K562 (cell line): ENCODE results near the gene DNALI1. TPM values are rescaled to one million over a fixed set of nuclear protein-coding genes. Genes with fewer than 3 reads are reported as not detected.

Experiments
- ATAC-seq: fragments of 200-7000 bp; cut with Tn5 transposase; 3 replicates; pipeline ENCODE4 v1.9.1; 2020; ENCODE audit warnings: moderate library complexity
- BruUV-seq: library from RNA; stranded (reverse); fragments of 400-500 nt; replicated peaks from 2 replicates; lab custom pipeline; 2021; lab: Mats Ljungman, UMichigan
- CTCF ChIA-PET: fragments of 300-600 bp; formaldehyde crosslinking; extraction: SDS; loops from one replicate; lab custom pipeline; 2021; ENCODE audit warnings: low intra/inter-chr PET ratio; lab: Yijun Ruan, JAX
- POLR2A ChIA-PET: fragments of 300-600, 350-650 bp; sonication (Branson Sonifier 250); formaldehyde crosslinking; extraction: SDS; loops from one replicate; lab custom pipeline; 2021; ENCODE audit warnings: antibody characterized with exemption, inconsistent platforms; lab: Yijun Ruan, JAX
- DNase-seq, 4 experiments: peaks; one replicate each; pipeline versions ENCODE4 v3.0.0 to v3.0.0-alpha.2; 2011 to 2018; ENCODE audit warnings: low spot score in 3 of 4, mixed read lengths in 3 of 4; ENCODE audit errors: extremely low read depth in 1 of 4
- FAIRE-seq: peaks from 2 replicates; lab custom pipeline; 2011; peaks lifted over from hg19 to GRCh38; lab: Jason Lieb, UNC
- H2AFZ ChIP-seq: 2 replicates; pipeline ENCODE4 v1.6.0; 2011; ENCODE audit warnings: low read depth, low read length, control low read depth, inconsistent platforms
- H3K27ac ChIP-seq: fragments of 200-600 bp; 3 replicates; pipeline ENCODE4 v1.8.0; 2011; ENCODE audit warnings: low read depth, mild to moderate bottlenecking, control low read depth, inconsistent platforms, low read length, moderate library complexity, mixed read lengths; ENCODE audit errors: extremely low read depth
- H3K27me3 ChIP-seq, 2 experiments: fragments of 300-600 bp in 1 of 2; 2 replicates in 1 of 2; 3 replicates in 1 of 2; pipeline versions ENCODE4 v1.6.0 to v1.8.0; 2011; ENCODE audit warnings: inconsistent platforms in 2 of 2, low read length in 2 of 2, mild to moderate bottlenecking in 1 of 2, mixed read lengths in 1 of 2, moderate library complexity in 1 of 2; ENCODE audit not compliant: control insufficient read depth in 2 of 2, insufficient read depth in 2 of 2
- H3K36me3 ChIP-seq: fragments of 300-600 bp; 3 replicates; pipeline ENCODE4 v1.8.0; 2011; ENCODE audit warnings: mild to moderate bottlenecking, low read length, inconsistent platforms; ENCODE audit not compliant: control insufficient read depth, insufficient read depth
- H3K4me1 ChIP-seq, 2 experiments: fragments of 200-600 bp in 1 of 2; replicated peaks in 1 of 2; 2 replicates in 1 of 2; 3 replicates in 1 of 2; pipeline versions ENCODE4 v1.5.1 to v1.8.0; 2011; ENCODE audit warnings: inconsistent platforms in 2 of 2, low read length in 2 of 2, mild to moderate bottlenecking in 1 of 2, mixed read lengths in 1 of 2, moderate library complexity in 1 of 2; ENCODE audit not compliant: control insufficient read depth in 2 of 2, insufficient read depth in 2 of 2
- H3K4me2 ChIP-seq: 2 replicates; pipeline ENCODE4 v1.6.1; 2011; ENCODE audit warnings: low read length, control low read depth, inconsistent platforms, mixed read lengths; ENCODE audit not compliant: insufficient read depth
- H3K4me3 ChIP-seq: fragments of 200-600 bp; sonication (generic), shearing (Covaris generic); 2 replicates; pipeline ENCODE4 v1.5.1; 2016; ENCODE audit warnings: control low read depth, inconsistent platforms
- H3K79me2 ChIP-seq: fragments of 200-600 bp; 3 replicates; pipeline ENCODE4 v1.8.0; 2011; ENCODE audit warnings: low read length, inconsistent platforms; ENCODE audit not compliant: control insufficient read depth, insufficient read depth
- H3K9ac ChIP-seq, 2 experiments: 2 replicates each; pipeline versions ENCODE4 v1.6.0 to v1.6.1; 2011; ENCODE audit warnings: low read depth in 2 of 2, low read length in 2 of 2, control low read depth in 1 of 2, inconsistent platforms in 1 of 2, mild to moderate bottlenecking in 1 of 2, mixed read lengths in 1 of 2; ENCODE audit not compliant: insufficient read depth in 1 of 2
- H3K9me1 ChIP-seq: one replicate; pipeline ENCODE4 v1.6.0; 2011; ENCODE audit warnings: inconsistent platforms, mild to moderate bottlenecking, low read length, moderate library complexity; ENCODE audit not compliant: control insufficient read depth, insufficient read depth
- H3K9me3 ChIP-seq: replicated peaks from 2 replicates; pipeline ENCODE4 v1.5.1; 2011; ENCODE audit warnings: low read depth, low read length, inconsistent platforms; ENCODE audit not compliant: control insufficient read depth, insufficient read depth
- H4K20me1 ChIP-seq: replicated peaks from 2 replicates; pipeline ENCODE4 v1.6.1; 2011; ENCODE audit warnings: low read length, inconsistent platforms, mixed read lengths; ENCODE audit not compliant: control insufficient read depth, insufficient read depth
- CEBPB ChIP-seq: fragments of 450-650 bp; IDR thresholded peaks from 2 replicates; pipeline ENCODE4 v1.6.1; 2016; ENCODE audit warnings: missing genetic modification characterization, missing compliant biosample characterization
- MTA1 ChIP-seq: fragments of 450-650 bp; IDR thresholded peaks from 2 replicates; pipeline ENCODE4 v1.6.1; 2017; ENCODE audit warnings: borderline replicate concordance
- MYBL2 ChIP-seq, 2 experiments: fragments of 450-650 bp in 1 of 2; sonication (generic) in 1 of 2; formaldehyde crosslinking in 1 of 2; IDR thresholded peaks; 2 replicates each; pipeline versions ENCODE4 v1.6.1 to v1.8.1; 2017 to 2022; ENCODE audit warnings: borderline replicate concordance in 1 of 2, inconsistent platforms in 1 of 2, low read depth in 1 of 2, mild to moderate bottlenecking in 1 of 2, missing genetic modification reagents in 1 of 2, moderate library complexity in 1 of 2
- PCBP2 ChIP-seq: fragments of 200-400 bp; formaldehyde crosslinking; IDR thresholded peaks from 2 replicates; pipeline ENCODE4 v1.6.1; 2018; ENCODE audit warnings: low read length, low read depth, mild to moderate bottlenecking, moderate library complexity; ENCODE audit not compliant: poor library complexity, severe bottlenecking
- POLR3G ChIP-seq: IDR thresholded peaks from 2 replicates; pipeline ENCODE4 v1.6.1; 2011; ENCODE audit not compliant: insufficient read length, insufficient replicate concordance; ENCODE audit errors: extremely low read depth
- PRPF4 ChIP-seq: fragments of 200-400 bp; formaldehyde crosslinking; IDR thresholded peaks from one replicate; pipeline ENCODE4 v1.6.1; 2017; ENCODE audit warnings: low read length, low read depth, mild to moderate bottlenecking; ENCODE audit not compliant: insufficient read depth, poor library complexity, severe bottlenecking
- TAF7 ChIP-seq: fragments of 450-650 bp; IDR thresholded peaks from 2 replicates; pipeline ENCODE4 v1.6.1; 2016; ENCODE audit warnings: missing genetic modification characterization, missing compliant biosample characterization
- U2AF2 ChIP-seq: fragments of 200-400 bp; formaldehyde crosslinking; optimal IDR thresholded peaks from 2 replicates; pipeline ENCODE3; 2017; ENCODE audit warnings: low read depth, mild to moderate bottlenecking, low read length
- USF1 ChIP-seq: sonication (generic); formaldehyde crosslinking; IDR thresholded peaks from 2 replicates; pipeline ENCODE4 v1.9.0; 2022; ENCODE audit warnings: mild to moderate bottlenecking, missing genetic modification reagents
- ZNF184 ChIP-seq: sonication (generic); formaldehyde crosslinking; IDR thresholded peaks from 2 replicates; pipeline ENCODE4 v1.5.0; 2020; ENCODE audit warnings: missing genetic modification reagents
- WGBS: fragments of 100-300 bp; shearing (Covaris generic); methylation state at CpG from one replicate; pipeline ENCODE4 v1.1.6; 2016; ENCODE audit warnings: low coverage, mixed read lengths; ENCODE audit not compliant: insufficient coverage; ENCODE audit errors: missing lambda C conversion rate; 5-methylcytosine and 5-hydroxymethylcytosine counted together
- in situ Hi-C: fragments of 300-500 bp; cut with MboI; formaldehyde crosslinking; loops from 4 replicates; pipeline ENCODE4 v1.15.0; 2018; ENCODE audit warnings: inconsistent platforms, mixed read lengths
- intact Hi-C: fragments of 100-400 bp; cut with micrococcal nuclease; formaldehyde crosslinking; loops from 2 replicates; pipeline ENCODE4 v1.14.2; 2022
- polyA plus RNA-seq, 8 experiments: library from polyadenylated mRNA; depleted of rRNA in 4 of 8; stranded (reverse) in 5 of 8; unstranded in 3 of 8; fragments of >200 nt; fragmentation: Nextera tagmentation in 2 of 8; fragmentation: Illumina TruSeq in 1 of 8; extraction: Ambion mirVana in 2 of 8; extraction: Trizol in 1 of 8; gene quantifications; 2 replicates each; pipeline versions ENCODE4 v1.2.1 to v1.2.3, GENCODE V29; 2011 to 2014; ENCODE audit warnings: inconsistent platforms in 1 of 8, missing spikeins in 1 of 8
- total RNA-seq, 7 experiments: library from RNA; depleted of rRNA in 6 of 7; stranded (reverse); fragments of >200 nt in 6 of 7; fragmentation: Illumina TruSeq in 2 of 7; extraction: Trizol in 2 of 7; gene quantifications; 2 replicates each; pipeline versions ENCODE4 v1.2.1 to v1.2.3, GENCODE V29; 2011 to 2021; ENCODE audit warnings: low replicate concordance in 1 of 7

DNALI1 gene
- total and polyA plus RNA-seq, 9 of the 15 experiments (the other 6 are each of a cell fraction or from before 2014, with no cell fraction given), result 0.87 to 5.6 (median 1.2) TPM

- no peaks in the 10 kb centered on the region for H3K79me2 ChIP-seq
- no peaks in the 10 kb centered on the region; a peak in 1 of 5 replicates for H3K4me1 ChIP-seq
- ATAC-seq, result no peak
- H3K4me2 ChIP-seq, result no peak overlapping the region
- no TSS peak for BruUV-seq
- H3K36me3 ChIP-seq, result peaks cover 82% of the 10 kb centered on the region; the same call in 2 of the 3 replicates
- in situ Hi-C loops, result no loop called here
- no peak overlapping the region for H2AFZ ChIP-seq
- no peak overlapping the region for H3K27ac ChIP-seq
- H3K27me3 ChIP-seq, result no peaks in the 10 kb centered on the region
- H3K9me1 ChIP-seq, result no peaks in the 10 kb centered on the region
- intact Hi-C loops, result no loop called here
- no peaks in the 10 kb centered on the region for H3K9me3 ChIP-seq
- WGBS, result 91% methylated on average over 5 of the region's 5 CpGs
- CTCF ChIA-PET, result no interaction called here
- no peak overlapping the region for H3K4me3 ChIP-seq
- no peak overlapping the region for H3K9ac ChIP-seq
- POLR2A ChIA-PET, result interaction anchor here (0.6 to 1.3 kb wide), 3 partner anchors 11 to 1155 kb away, joined by 3 read pairs; no protein-coding TSS in a partner anchor
- no peak for DNase-seq
- peak; percentile 6 for FAIRE-seq
- H4K20me1 ChIP-seq, result no peaks in the 10 kb centered on the region
- peak; percentile 46 for TF ChIP-seq CEBPB (tag)
- TF ChIP-seq POLR3G, result no peak
- peak; percentile 25; the same call in 1 of the 2 replicates for TF ChIP-seq USF1 (CRISPR knock-in tag)
Measured at GRCh38 chr1:37545019-37545418, 11.7 kb upstream of the DNALI1 start.

- H3K9me1 ChIP-seq, result peaks cover 7% of the 10 kb centered on the region
- BruUV-seq, result no TSS peak
- peaks cover 33% of the 10 kb centered on the region for H3K79me2 ChIP-seq
- H3K4me2 ChIP-seq, result no peak overlapping the region
- peaks cover under 1 to 9% of the 10 kb centered on the region in 2 experiments; a peak in 4 of 5 replicates for H3K4me1 ChIP-seq
- H4K20me1 ChIP-seq, result 0 out of 2 replicates have a peak, but pooled peaks cover 14% of the 10 kb centered on the region
- H3K9ac ChIP-seq, result no peak overlapping the region
- no peak overlapping the region for H3K4me3 ChIP-seq
- H3K9me3 ChIP-seq, result peaks cover under 1% of the 10 kb centered on the region; the same call in 1 of the 2 replicates
- ATAC-seq, result no peak
- DNase-seq, result no peak
- H2AFZ ChIP-seq, result no peak overlapping the region
- ChIA-PET CTCF (no interaction called here), POLR2A (interaction anchor here (0.9 to 1.4 kb wide), 4 partner anchors 9 to 80 kb away, joined by 3 to 6 read pairs (median 3); no protein-coding TSS in a partner anchor)
- H3K27me3 ChIP-seq, result no peaks in the 10 kb centered on the region
- FAIRE-seq, result no peak
- intact Hi-C loops (no loop called here), in situ Hi-C loops (no loop called here)
- H3K27ac ChIP-seq, result no peak overlapping the region
- no peak for TF ChIP-seq MTA1
- no peak for TF ChIP-seq PCBP2
- no peak for TF ChIP-seq U2AF2
- TF ChIP-seq ZNF184 (CRISPR knock-in tag), result no peak
- TF ChIP-seq TAF7 (tag), result no peak
- no peak for TF ChIP-seq MYBL2 (IDR thresholded peaks at IDR 0.05; ENCODE audit: low read depth)
- no peak for TF ChIP-seq MYBL2 (CRISPR knock-in tag; IDR thresholded peaks at IDR 0.05; ENCODE audit: borderline replicate concordance)
- no peak for TF ChIP-seq PRPF4
- peaks cover 79% of the 10 kb centered on the region for H3K36me3 ChIP-seq
- 82% methylated on average over 6 of the region's 6 CpGs for WGBS
Measured at GRCh38 chr1:37549341-37549740, 7.4 kb upstream of the DNALI1 start.
